Stimulated activated CD4-positive, alpha-beta T cell treated with anti-CD3 and anti-CD28 coated beads, Interleukin-4, amount 100 ng/mL, for 24 hours (primary cell): ENCODE data around the gene GNB4.

Source experiments
- DNase-seq: peaks from one replicate; pipeline ENCODE4 v3.0.0-alpha.2; 2020

GNB4 gene

GRCh38 chr3:179347345-179348194 lies 103.7 kb downstream of the GNB4 start, which contains the start of gene MFN1:
Gene MFN1 (plus strand): TSS chr3:179347709. CDS start chr3:179348852, 1,143 bp downstream.
- peak; percentile 92 for DNase-seq
